GM18508 (cell line): Measurements from ENCODE around the gene CREB5.
"Not testable (repeated sequence)": the region's sequence is repeated elsewhere in the genome, so short reads cannot be mapped to it uniquely, and the experiment has no call there.

Source experiments
- ATAC-seq: cut with Tn5 transposase; IDR thresholded peaks from one replicate; pipeline ENCODE4 v1.9.1; 2021; ENCODE audit warnings: moderate number of reproducible peaks; ENCODE audit not compliant: insufficient read depth, unreplicated experiment

Gene CREB5

GRCh38 chr7:28536259-28536658 is 123.9 kb downstream of the CREB5 start:
- ATAC-seq = no peak

DNA sequence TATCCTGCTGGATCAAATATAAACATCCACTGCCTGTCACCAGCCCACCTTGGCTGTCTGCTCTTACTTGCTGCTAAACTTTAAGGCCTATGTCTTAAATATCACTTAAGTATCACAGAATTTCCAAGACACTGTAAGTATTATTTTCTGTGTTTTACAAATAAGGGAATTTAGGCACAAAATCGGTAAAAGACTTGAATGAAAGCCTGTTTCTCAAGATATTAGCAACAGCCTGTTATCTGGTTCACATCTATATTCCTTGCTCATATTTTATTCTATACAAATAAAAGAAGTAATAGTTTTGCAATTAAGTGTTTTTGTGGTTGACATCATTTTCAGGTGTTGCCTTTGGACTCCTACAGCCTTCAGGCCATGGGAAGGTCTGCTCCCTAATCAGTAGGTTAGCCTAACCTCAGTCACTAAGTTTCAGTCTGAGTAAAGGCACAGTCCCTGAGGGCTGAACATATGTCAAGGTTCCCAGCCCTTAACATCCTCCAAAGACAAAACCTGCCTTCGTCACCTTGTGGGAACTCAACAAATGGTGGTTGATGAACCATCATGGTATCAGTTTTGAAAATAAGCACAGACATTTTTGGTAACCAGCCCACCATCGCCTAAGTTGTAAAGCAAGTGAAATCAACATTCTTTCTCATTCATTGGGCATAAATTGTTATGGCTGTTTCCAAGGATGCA is 127.1 kb downstream of the CREB5 start:
- ATAC-seq = peak; percentile 95

DNA sequence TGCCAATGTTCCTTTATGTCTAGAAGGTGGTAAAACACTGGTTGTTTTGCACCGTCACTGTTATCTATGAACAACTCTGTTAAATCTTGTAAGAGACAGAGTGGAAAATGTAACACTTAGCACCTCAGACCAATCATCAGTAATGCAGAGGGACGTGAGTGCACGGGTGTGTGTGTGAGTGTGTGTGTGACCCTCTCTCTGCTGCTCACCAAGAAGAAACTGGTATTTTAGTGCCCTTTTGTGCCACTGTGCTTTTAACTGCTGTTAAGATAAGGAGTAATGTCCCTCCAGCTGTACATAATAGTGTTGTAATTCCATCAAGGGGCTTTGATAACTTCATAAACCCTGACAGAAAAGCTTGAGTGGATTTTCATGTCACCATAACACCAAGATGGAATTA is 130.1 kb downstream of the CREB5 start:
- no peak for ATAC-seq

DNA sequence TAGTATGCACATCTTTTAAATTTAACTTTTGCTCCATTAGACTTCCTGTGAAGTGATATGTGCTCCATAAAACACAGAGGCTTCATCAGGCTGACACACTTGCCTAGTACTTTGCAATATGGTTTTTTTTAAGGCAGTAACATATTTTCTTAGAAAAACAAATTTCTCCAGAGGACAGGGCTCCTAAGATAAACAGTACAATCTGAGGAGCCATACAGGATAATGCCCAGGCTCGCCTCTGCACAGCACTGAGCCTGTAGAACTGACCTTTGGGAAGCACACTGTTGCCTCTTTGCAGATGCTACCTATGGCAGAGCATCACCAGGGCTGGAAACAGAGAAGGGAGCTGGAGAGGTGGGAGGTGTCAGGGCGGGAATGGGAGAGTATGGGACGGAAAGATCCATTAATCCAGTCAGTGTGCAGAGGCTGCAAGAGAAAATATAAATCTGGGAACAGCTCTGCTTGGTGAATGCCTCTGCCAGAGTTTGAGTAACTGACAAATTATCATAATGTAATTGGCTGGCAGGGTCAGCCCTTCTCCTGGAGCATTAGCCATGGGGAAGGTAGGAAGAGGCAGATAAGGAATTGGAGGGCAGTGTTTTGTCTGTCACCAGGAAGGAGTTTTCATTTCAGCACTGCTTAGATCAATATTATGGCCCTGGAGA is 132.3 kb downstream of the CREB5 start:
- ATAC-seq = no peak

DNA sequence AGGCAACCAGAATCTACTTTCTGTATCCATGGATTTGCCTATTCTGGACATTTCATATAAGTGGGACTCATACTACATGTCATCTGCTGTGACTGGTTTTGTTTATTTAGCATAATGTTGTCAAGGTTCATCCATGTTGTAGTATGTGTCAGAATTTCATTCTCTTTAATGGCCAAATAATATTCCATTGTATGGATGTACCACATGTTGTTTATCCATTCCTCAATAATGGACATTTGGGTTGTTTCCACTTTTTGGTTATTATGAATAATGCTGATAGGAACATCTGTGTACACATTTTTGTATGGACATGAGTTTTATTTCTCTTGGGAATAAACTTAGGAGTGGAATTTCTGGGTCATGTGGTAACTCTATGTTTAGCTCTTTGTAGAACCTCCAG is 133.7 kb downstream of the CREB5 start:
- ATAC-seq = no peak

- ATAC-seq = no peak
Measured at GRCh38 chr7:28547115-28547514, 134.8 kb downstream of the CREB5 start.

DNA sequence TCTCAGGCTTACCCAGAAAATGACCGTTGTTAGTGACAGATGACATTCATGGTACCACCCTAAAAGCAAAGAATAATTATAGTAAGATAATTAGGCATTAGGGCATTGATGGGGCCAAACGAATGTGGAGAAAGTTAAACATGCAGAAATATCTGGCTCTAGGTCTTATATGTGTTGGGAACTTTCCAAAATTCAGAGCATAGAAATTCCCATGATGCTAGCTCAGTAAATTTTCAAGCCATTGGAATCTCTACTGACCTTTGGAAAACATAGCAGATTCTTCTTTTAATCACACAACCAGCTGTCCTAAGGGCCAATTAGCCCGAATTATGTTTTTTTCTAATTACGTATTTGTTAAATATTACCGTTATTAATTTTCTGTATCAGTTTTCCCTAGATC is 136.1 kb downstream of the CREB5 start:
- ATAC-seq = no peak

- no peak for ATAC-seq
Measured at GRCh38 chr7:28549998-28550397, 137.7 kb downstream of the CREB5 start.

DNA sequence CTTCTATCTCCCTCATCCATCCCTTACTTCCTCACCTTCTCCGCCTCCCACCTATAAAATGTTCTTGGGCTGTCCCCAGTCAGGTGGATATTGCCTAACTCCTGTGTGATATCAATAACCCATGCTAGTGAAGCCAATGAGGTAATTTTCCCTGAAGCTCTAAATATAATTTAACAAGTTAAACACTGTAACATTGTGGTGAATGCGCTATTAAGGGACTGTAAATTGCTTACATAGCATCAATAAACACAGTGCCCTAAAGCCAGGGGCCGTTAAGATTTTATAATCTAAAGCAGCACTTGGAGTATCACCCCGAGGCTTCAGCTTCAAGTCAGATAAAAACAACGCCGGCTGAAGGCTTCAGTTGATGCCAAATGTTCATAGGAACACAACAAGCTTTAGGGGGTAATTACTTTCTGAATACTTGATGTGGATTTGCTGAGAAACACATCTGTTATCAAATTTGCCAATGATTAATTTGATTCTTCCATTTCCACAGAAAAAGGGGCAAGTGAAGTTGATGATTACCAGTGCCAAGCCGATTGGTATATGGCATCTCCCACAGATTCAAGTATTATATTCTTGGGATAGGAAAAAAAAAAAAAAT is 138.4 kb downstream of the CREB5 start:
- no peak for ATAC-seq

GRCh38 chr7:28551331-28551730 is 139.0 kb downstream of the CREB5 start:
- ATAC-seq = no peak

GRCh38 chr7:28551766-28552165 is 139.4 kb downstream of the CREB5 start:
- ATAC-seq = not testable (repeated sequence)

DNA sequence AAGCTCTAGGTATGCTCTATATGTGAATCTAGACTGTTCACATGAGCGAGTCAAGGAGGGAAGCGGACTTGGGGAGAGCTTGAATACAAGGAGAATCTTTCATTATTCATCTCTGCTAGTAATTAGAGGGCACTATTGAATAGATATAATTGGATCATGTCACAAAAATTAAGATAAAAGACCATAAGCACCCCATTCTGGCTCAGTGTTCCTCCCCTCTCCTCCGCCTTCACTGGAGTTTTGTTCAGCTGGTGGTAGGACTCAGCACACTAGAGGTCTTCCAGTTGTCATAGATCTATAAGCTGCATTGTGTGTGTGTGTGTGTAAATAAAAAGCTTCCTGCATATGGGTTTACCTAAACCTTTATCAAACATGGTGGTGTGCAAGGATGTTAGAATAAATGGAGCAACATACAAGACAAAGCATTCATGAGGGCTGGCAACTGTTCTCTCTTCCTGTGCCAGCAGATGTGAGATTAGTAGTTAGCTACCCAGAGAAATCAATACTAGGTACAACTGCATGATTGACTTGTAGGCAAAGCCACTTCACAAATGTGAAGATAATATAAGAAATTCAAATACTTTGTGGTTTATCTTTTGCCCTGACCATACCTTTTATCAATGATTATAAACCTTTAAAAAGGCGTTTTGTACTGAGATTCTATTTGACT is 142.6 kb downstream of the CREB5 start:
- ATAC-seq = no peak

DNA sequence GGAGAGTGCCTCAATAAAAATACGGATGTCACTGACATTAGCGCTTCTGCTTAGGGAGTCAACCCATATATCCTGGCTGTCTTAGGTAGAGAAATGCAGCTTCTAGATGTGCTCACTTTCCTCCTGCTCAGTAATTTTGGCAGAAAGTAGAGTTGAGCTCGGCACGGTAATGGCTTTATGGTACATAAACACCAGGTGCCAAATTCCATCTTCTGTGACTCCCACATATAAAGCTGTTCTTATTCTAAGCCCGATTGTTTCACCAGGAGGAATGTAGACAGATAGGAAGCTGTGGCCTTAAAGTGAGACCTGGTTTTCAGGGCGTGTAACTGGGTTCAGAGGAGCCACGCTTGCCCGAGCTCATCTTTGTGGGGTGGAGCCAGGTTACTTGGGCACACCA is 143.7 kb downstream of the CREB5 start:
- no peak for ATAC-seq

GRCh38 chr7:28556671-28557070 is 144.4 kb downstream of the CREB5 start:
- no peak for ATAC-seq

GRCh38 chr7:28558236-28558635 is 145.9 kb downstream of the CREB5 start:
- no peak for ATAC-seq

DNA sequence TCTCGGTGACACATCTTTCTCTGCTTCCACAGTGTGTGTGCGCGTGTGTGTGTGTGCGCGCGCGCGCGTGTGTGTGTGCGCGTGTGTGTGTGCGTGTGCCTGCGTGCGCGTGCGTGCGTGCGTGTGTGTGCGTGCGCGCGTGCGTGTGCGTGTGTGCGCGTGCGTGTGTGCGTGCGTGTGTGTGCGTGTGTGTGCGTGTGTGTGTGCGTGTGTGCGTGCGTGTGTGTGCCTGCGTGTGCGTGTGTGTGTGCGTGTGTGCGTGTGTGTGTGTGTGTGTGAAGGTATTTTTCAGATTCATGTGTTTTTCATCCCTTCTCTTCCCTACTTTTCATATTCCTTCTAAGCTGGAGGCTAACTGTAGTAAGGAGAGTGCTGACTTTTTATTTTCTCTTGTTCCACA is 148.4 kb downstream of the CREB5 start:
- no peak for ATAC-seq

- no peak for ATAC-seq
Measured at GRCh38 chr7:28564033-28564432, 151.7 kb downstream of the CREB5 start.

GRCh38 chr7:28564755-28565374 is 152.5 kb downstream of the CREB5 start:
- ATAC-seq = no peak

DNA sequence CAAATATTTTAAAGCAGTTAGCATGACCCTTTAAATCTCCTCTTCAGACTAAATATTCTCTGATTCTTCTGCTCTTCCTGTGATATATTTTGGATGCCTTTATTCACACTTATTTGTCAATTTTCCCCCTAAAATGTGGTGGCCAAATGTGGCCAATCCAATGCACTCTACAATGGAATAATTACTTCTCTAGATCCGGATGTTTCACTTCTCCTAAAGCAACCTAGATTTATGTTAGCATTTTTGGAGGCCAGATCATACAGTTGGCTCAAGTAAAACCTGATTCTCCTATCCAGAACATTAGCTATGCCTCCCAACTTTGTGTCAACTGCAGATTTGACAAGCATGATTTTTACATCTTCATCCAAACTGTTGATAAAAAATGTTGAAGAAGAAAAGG is 153.7 kb downstream of the CREB5 start:
- ATAC-seq = no peak

GRCh38 chr7:28570113-28570969 is 158.0 kb downstream of the CREB5 start:
- peak; percentile 79 for ATAC-seq
